A673 (cell line): ENCODE data around the gene RHBDD3. TPM values are rescaled to one million over a fixed set of nuclear protein-coding genes. Genes with fewer than 3 reads are reported as not detected.

Experiments
- BruUV-seq: library from RNA; stranded (reverse); fragments of 400-500 nt; replicated peaks from 2 replicates; lab custom pipeline; 2021; lab: Mats Ljungman, UMichigan
- CTCF ChIA-PET: fragments of 300-600 bp; sonication (Branson Sonifier 250); formaldehyde crosslinking; loops from one replicate; lab custom pipeline; 2022; ENCODE audit warnings: antibody characterized with exemption; lab: Charles Lee
- POLR2A ChIA-PET: fragments of 300-600 bp; sonication (Branson Sonifier 250); formaldehyde crosslinking; loops from one replicate; lab custom pipeline; 2022; ENCODE audit warnings: antibody characterized with exemption; ENCODE audit not compliant: low non-redundant PET; lab: Charles Lee
- DNase-seq: peaks from one replicate; pipeline ENCODE4 v3.0.0-alpha.2; 2015; ENCODE audit warnings: low spot score
- H3K27ac ChIP-seq: fragments of 200-600 bp; sonication (generic); 2 replicates; pipeline ENCODE4 v1.5.1; 2016; ENCODE audit warnings: mixed run types, low read depth, mild to moderate bottlenecking, mixed read lengths, antibody characterized with exemption, low read length; ENCODE audit not compliant: poor library complexity, severe bottlenecking
- H3K27me3 ChIP-seq: fragments of 200-600 bp; sonication (generic); replicated peaks from 2 replicates; pipeline ENCODE4 v1.6.1; 2017; ENCODE audit warnings: mixed run types, low read depth, mild to moderate bottlenecking, mixed read lengths, antibody characterized with exemption, low read length; ENCODE audit not compliant: insufficient read depth, poor library complexity
- H3K36me3 ChIP-seq: fragments of 200-600 bp; sonication (generic); 2 replicates; pipeline ENCODE4 v1.6.1; 2016; ENCODE audit warnings: mixed run types, mild to moderate bottlenecking, mixed read lengths, antibody characterized with exemption, low read length; ENCODE audit not compliant: insufficient read depth, poor library complexity, severe bottlenecking
- H3K4me1 ChIP-seq: fragments of 200-600 bp; sonication (generic); 2 replicates; pipeline ENCODE4 v1.6.1; 2017; ENCODE audit warnings: mixed run types, mild to moderate bottlenecking, mixed read lengths, antibody characterized with exemption, low read length; ENCODE audit not compliant: insufficient read depth, poor library complexity, severe bottlenecking
- H3K4me3 ChIP-seq: fragments of 200-600 bp; sonication (generic); 2 replicates; pipeline ENCODE4 v1.5.1; 2016; ENCODE audit warnings: low read depth, mixed run types, mild to moderate bottlenecking, mixed read lengths, low read length; ENCODE audit not compliant: poor library complexity, severe bottlenecking
- H3K9me3 ChIP-seq: fragments of 200-600 bp; sonication (generic); 2 replicates; pipeline ENCODE4 v1.6.1; 2016; ENCODE audit warnings: mixed run types, low read depth, mild to moderate bottlenecking, mixed read lengths, antibody characterized with exemption, low read length; ENCODE audit not compliant: poor library complexity, severe bottlenecking
- CTCF ChIP-seq: fragments of 300-800, 200-600 bp; sonication (generic); conservative IDR thresholded peaks from 2 replicates; pipeline ENCODE4 v1.5.1; 2017; ENCODE audit warnings: low read depth, mild to moderate bottlenecking, antibody characterized with exemption, low read length, moderate library complexity, mixed read lengths
- EZH2 ChIP-seq: fragments of 200-600 bp; sonication (generic); IDR thresholded peaks from 2 replicates; pipeline ENCODE4 v1.6.1; 2017; ENCODE audit warnings: borderline replicate concordance, low read depth, mild to moderate bottlenecking, mixed read lengths, antibody characterized with exemption, low read length; ENCODE audit not compliant: poor library complexity, severe bottlenecking
- intact Hi-C: fragments of 100-400 bp; cut with micrococcal nuclease; formaldehyde crosslinking; loops from one replicate; pipeline ENCODE4 v1.10.0; 2022; ENCODE audit not compliant: unreplicated experiment
- total RNA-seq: library from RNA; stranded (reverse); gene quantifications from 2 replicates; pipeline ENCODE4 v1.2.3, GENCODE V29; 2021

RHBDD3 gene
- total RNA-seq, 1 experiment from 2014 or later, result 84.0 TPM

- ChIA-PET POLR2A (no interaction called here), CTCF (no interaction called here)
- Histone ChIP-seq H3K4me1 (no peaks in the 10 kb centered on the region), H3K27me3 (no peaks in the 10 kb centered on the region), H3K27ac (no peak overlapping the region), H3K36me3 (peaks cover 33% of the 10 kb centered on the region), H3K9me3 (no peaks in the 10 kb centered on the region), H3K4me3 (no peak overlapping the region)
- DNase-seq, result no peak
- intact Hi-C loops, result no loop called here
- no peak for TF ChIP-seq EZH2
- no peak for TF ChIP-seq CTCF
- no TSS peak for BruUV-seq
Measured at GRCh38 chr22:29260601-29261315, 7.0 kb downstream of the RHBDD3 start.

- no peaks in the 10 kb centered on the region for H3K4me1 ChIP-seq
- H3K36me3 ChIP-seq, result peaks cover 26% of the 10 kb centered on the region
- ChIA-PET POLR2A (no interaction called here), CTCF (no interaction called here)
- TF ChIP-seq CTCF (no peak), EZH2 (no peak)
- H3K4me3 ChIP-seq, result no peak overlapping the region
- H3K27ac ChIP-seq, result no peak overlapping the region
- H3K27me3 ChIP-seq, result no peaks in the 10 kb centered on the region
- intact Hi-C loops, result no loop called here
- DNase-seq, result no peak
- BruUV-seq, result no TSS peak
- H3K9me3 ChIP-seq, result no peaks in the 10 kb centered on the region
Measured at GRCh38 chr22:29260031-29260560, 7.7 kb downstream of the RHBDD3 start.

GRCh38 chr22:29259253-29259899 lies 8.4 kb downstream of the RHBDD3 start:
- no TSS peak for BruUV-seq
- no peak for DNase-seq
- H3K27ac ChIP-seq, result no peak overlapping the region
- intact Hi-C loops, result no loop called here
- ChIA-PET CTCF (no interaction called here), POLR2A (no interaction called here)
- H3K4me3 ChIP-seq, result no peak overlapping the region
- peaks cover 20% of the 10 kb centered on the region for H3K36me3 ChIP-seq
- H3K9me3 ChIP-seq, result no peaks in the 10 kb centered on the region
- H3K4me1 ChIP-seq, result no peaks in the 10 kb centered on the region
- TF ChIP-seq CTCF (0 out of 2 replicates have a peak, but pooled peaks have one; percentile 11), EZH2 (no peak)
- H3K27me3 ChIP-seq, result no peaks in the 10 kb centered on the region
